Hepatocyte (in vitro differentiated cells): ENCODE data around the gene UNC13D. TPM values are rescaled to one million over a fixed set of nuclear protein-coding genes. Genes with fewer than 3 reads are reported as not detected.

ENCODE experiments used
- DNase-seq: peaks from one replicate; pipeline ENCODE4 v3.0.0-alpha.2; 2016; ENCODE audit warnings: low spot score
- H2AFZ ChIP-seq: fragments of 200-600 bp; sonication (generic); 2 replicates; pipeline ENCODE4 v1.6.0; 2016; ENCODE audit warnings: antibody characterized with exemption, mild to moderate bottlenecking
- H3K27ac ChIP-seq: fragments of 200-600 bp; sonication (generic); 2 replicates; pipeline ENCODE4 v1.5.1; 2016; ENCODE audit warnings: mild to moderate bottlenecking
- H3K27me3 ChIP-seq: fragments of 200-600 bp; sonication (generic); 2 replicates; pipeline ENCODE4 v1.6.1; 2016
- H3K36me3 ChIP-seq: fragments of 200-600 bp; sonication (generic); replicated peaks from 2 replicates; pipeline ENCODE4 v1.5.1; 2016; ENCODE audit warnings: low read depth; ENCODE audit not compliant: insufficient read depth
- H3K4me1 ChIP-seq: fragments of 200-600 bp; sonication (generic); 2 replicates; pipeline ENCODE4 v1.5.1; 2016; ENCODE audit warnings: mild to moderate bottlenecking, moderate library complexity; ENCODE audit not compliant: insufficient read depth
- H3K4me2 ChIP-seq: fragments of 200-600 bp; sonication (generic); 2 replicates; pipeline ENCODE4 v1.6.0; 2016
- H3K4me3 ChIP-seq: fragments of 200-600 bp; sonication (generic); 2 replicates; pipeline ENCODE4 v1.5.1; 2016; ENCODE audit warnings: mild to moderate bottlenecking
- H3K79me2 ChIP-seq: fragments of 200-600 bp; sonication (generic); 2 replicates; pipeline ENCODE4 v1.6.0; 2017; ENCODE audit warnings: mild to moderate bottlenecking
- H3K9me2 ChIP-seq: fragments of 200-600 bp; sonication (generic); replicated peaks from 2 replicates; pipeline ENCODE4 v1.6.0; 2017; ENCODE audit warnings: mild to moderate bottlenecking; ENCODE audit not compliant: insufficient read depth
- H3K9me3 ChIP-seq: fragments of 200-600 bp; sonication (generic); 2 replicates; pipeline ENCODE4 v1.5.1; 2016; ENCODE audit warnings: low read depth, mild to moderate bottlenecking
- H4K20me1 ChIP-seq: fragments of 200-600 bp; sonication (generic); 2 replicates; pipeline ENCODE4 v1.6.0; 2016; ENCODE audit warnings: mild to moderate bottlenecking; ENCODE audit not compliant: insufficient read depth, poor library complexity, severe bottlenecking
- CTCF ChIP-seq: fragments of 200-600 bp; sonication (generic); IDR thresholded peaks from 2 replicates; pipeline ENCODE4 v1.5.1; 2016; ENCODE audit warnings: antibody characterized with exemption, mild to moderate bottlenecking; ENCODE audit not compliant: poor library complexity
- EZH2 ChIP-seq: fragments of 200-600 bp; sonication (generic); IDR thresholded peaks from 2 replicates; pipeline ENCODE4 v1.6.1; 2016; ENCODE audit warnings: antibody characterized with exemption, mild to moderate bottlenecking, borderline replicate concordance
- EZH2phosphoT487 ChIP-seq: fragments of 200-600 bp; sonication (generic); IDR thresholded peaks from one replicate; pipeline ENCODE4 v1.6.1; 2018; ENCODE audit warnings: antibody characterized with exemption, mild to moderate bottlenecking, low read depth, moderate library complexity; ENCODE audit not compliant: unreplicated experiment, severe bottlenecking
- WGBS: methylation state at CpG from one replicate; pipeline ENCODE4 v1.1.6; 2016; ENCODE audit warnings: low lambda C conversion rate; ENCODE audit errors: missing lambda C conversion rate; 5-methylcytosine and 5-hydroxymethylcytosine counted together
- polyA plus RNA-seq: library from polyadenylated mRNA; unstranded; fragments of >200 nt; fragmentation: Nextera tagmentation; extraction: Ambion mirVana; gene quantifications from 2 replicates; pipeline ENCODE4 v1.2.1, GENCODE V29; 2016
- total RNA-seq: library from RNA; depleted of rRNA; stranded (reverse); fragments of >200 nt; gene quantifications from 2 replicates; pipeline ENCODE4 v1.2.3, GENCODE V29; 2014

UNC13D gene
- total and polyA plus RNA-seq, 2 experiments from 2014 or later = 2.2 to 8.8 TPM

GRCh38 chr17:75779987-75780889 lies 64.0 kb downstream of the UNC13D start:
- Histone ChIP-seq H3K27me3 (no peaks in the 10 kb centered on the region), H3K9me3 (no peaks in the 10 kb centered on the region), H2AFZ (no peak overlapping the region), H3K79me2 (peaks cover 31% of the 10 kb centered on the region), H3K36me3 (peaks cover 8% of the 10 kb centered on the region), H3K27ac (peak overlapping the region; percentile 61), H4K20me1 (peaks cover 41% of the 10 kb centered on the region), H3K9me2 (no peaks in the 10 kb centered on the region), H3K4me2 (peak overlapping the region; percentile 42), H3K4me1 (peaks cover 15% of the 10 kb centered on the region), H3K4me3 (no peak overlapping the region)
- no peak for DNase-seq
- 20% methylated on average over 5 of the region's 5 CpGs for WGBS
- TF ChIP-seq CTCF = no peak
- no peak for TF ChIP-seq EZH2
- no peak for TF ChIP-seq EZH2phosphoT487

DNA sequence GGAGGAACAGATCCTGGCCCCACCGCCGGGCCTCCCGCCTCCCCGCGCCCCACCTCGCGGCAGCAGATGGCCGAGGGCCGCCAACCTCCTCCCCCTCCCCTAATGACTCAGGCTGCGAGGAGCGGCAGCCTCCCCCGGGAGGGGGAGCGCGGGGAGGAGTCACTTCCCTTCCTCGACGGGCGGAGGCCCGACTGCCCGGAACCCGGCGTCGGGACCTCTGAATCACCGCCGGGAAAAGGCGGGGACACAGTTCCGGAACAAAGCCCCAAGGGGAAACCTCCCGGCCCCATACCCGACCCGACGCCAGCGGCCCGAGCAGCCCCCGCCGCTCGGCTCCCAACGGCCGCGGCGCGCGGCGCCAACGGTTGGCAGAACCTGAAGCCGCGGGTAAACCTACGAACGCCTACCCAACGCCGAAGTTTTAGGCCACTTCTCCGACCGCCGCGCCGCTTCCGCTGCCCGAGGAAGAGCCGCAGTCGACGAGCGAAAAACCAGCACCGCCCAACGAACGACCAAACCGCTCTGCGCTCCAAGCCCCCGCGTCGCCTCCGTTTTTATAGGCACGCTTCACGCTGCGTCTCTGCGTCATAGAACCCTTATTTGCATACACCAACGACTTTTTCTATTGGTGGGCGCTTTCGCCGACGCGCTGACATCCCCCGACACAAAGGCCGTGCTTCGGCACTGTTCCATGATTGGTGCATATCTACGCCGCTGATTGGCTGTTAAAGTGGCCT lies 64.8 kb downstream of the UNC13D start:
- Histone ChIP-seq H3K4me1 (peaks cover 14% of the 10 kb centered on the region), H3K4me2 (peak overlapping the region; percentile 86)
- 1% methylated on average over 58 of the region's 84 CpGs for WGBS

DNA sequence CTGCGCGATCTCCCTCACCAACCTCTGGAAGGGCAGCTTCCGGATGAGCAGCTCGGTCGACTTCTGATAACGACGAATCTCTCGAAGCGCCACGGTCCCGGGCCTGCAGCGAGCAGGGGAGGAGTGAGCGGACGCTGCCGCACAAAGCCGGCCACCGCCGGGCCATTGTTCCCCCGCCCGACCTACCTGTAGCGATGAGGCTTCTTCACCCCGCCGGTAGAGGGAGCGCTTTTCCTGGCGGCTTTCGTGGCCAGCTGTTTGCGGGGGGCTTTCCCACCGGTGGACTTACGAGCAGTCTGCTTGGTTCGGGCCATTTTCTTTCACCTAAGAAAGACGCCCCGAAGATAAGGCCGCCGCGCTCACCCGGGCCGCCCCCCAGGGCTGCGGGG lies 65.3 kb downstream of the UNC13D start:
- Histone ChIP-seq H3K4me1 (peaks cover 9% of the 10 kb centered on the region), H3K4me3 (peak overlapping the region; percentile 89), H3K27ac (peak overlapping the region; percentile 91), H3K4me2 (peak overlapping the region; percentile 86), H4K20me1 (peaks cover 42% of the 10 kb centered on the region), H3K27me3 (no peaks in the 10 kb centered on the region), H3K79me2 (peaks cover 30% of the 10 kb centered on the region), H2AFZ (no peak overlapping the region), H3K9me3 (no peaks in the 10 kb centered on the region), H3K9me2 (no peaks in the 10 kb centered on the region), H3K36me3 (peaks cover 8% of the 10 kb centered on the region)
- under 1% methylated on average over 31 of the region's 38 CpGs for WGBS
- TF ChIP-seq EZH2 = no peak
- peak; percentile 44 for TF ChIP-seq CTCF
- TF ChIP-seq EZH2phosphoT487 = peak; percentile 27
- DNase-seq = peak; percentile 68

More for the DNA sequence above, 64.8 kb downstream of the UNC13D start:
- Histone ChIP-seq H2AFZ (no peak overlapping the region), H3K4me3 (peak overlapping the region; percentile 89), H3K36me3 (peaks cover 8% of the 10 kb centered on the region), H3K79me2 (peaks cover 30% of the 10 kb centered on the region), H3K9me2 (no peaks in the 10 kb centered on the region), H3K27me3 (no peaks in the 10 kb centered on the region), H4K20me1 (peaks cover 42% of the 10 kb centered on the region), H3K27ac (peak overlapping the region; percentile 91), H3K9me3 (no peaks in the 10 kb centered on the region)
- peak; percentile 99 for DNase-seq
- no peak for TF ChIP-seq CTCF
- peak; percentile 30 for TF ChIP-seq EZH2phosphoT487
